Lung (tissue), 12 donors: ENCODE results near the gene SLC11A2. TPM values are rescaled to one million over a fixed set of nuclear protein-coding genes. Genes with fewer than 3 reads are reported as not detected.

Source experiments
- ATAC-seq: fragments of 200-7000 bp; cut with Tn5 transposase; one replicate; pipeline ENCODE4 v1.9.1; 2020; ENCODE audit warnings: moderate number of reproducible peaks; ENCODE audit not compliant: insufficient read depth, low FRiP score
- DNase-seq, 3 donors: peaks; one replicate each; pipeline ENCODE4 v3.0.0-alpha.2; 2013 to 2017
- H3K27ac ChIP-seq, 2 donors: one replicate each; pipeline ENCODE4 v1.5.1; 2013; ENCODE audit warnings: mild to moderate bottlenecking in 2 of 2, moderate library complexity in 2 of 2, control low read depth in 1 of 2, inconsistent platforms in 1 of 2, low read depth in 1 of 2, low read length in 1 of 2
- H3K27me3 ChIP-seq, 3 donors: one replicate each; pipeline ENCODE4 v1.5.1; 2013; ENCODE audit warnings: low read length in 2 of 3; ENCODE audit not compliant: control insufficient read depth in 3 of 3, insufficient read depth in 3 of 3
- H3K36me3 ChIP-seq, 4 donors: one replicate each; pipeline ENCODE4 v1.5.1; 2013; ENCODE audit warnings: low read length in 4 of 4, mild to moderate bottlenecking in 1 of 4, moderate library complexity in 1 of 4; ENCODE audit not compliant: control insufficient read depth in 4 of 4, insufficient read depth in 4 of 4
- H3K4me1 ChIP-seq, 5 donors: one replicate each; pipeline ENCODE4 v1.5.1; 2013; ENCODE audit warnings: low read length in 5 of 5, mild to moderate bottlenecking in 2 of 5, moderate library complexity in 1 of 5; ENCODE audit not compliant: control insufficient read depth in 5 of 5, insufficient read depth in 5 of 5
- H3K4me3 ChIP-seq: one replicate; pipeline ENCODE4 v1.5.1; 2013; ENCODE audit warnings: mild to moderate bottlenecking, control low read depth, moderate library complexity
- H3K9ac ChIP-seq, 2 donors: one replicate each; pipeline ENCODE4 v1.5.1; 2013; ENCODE audit warnings: low read length in 2 of 2, control low read depth in 1 of 2; ENCODE audit not compliant: insufficient read depth in 1 of 2
- H3K9me3 ChIP-seq, 4 donors: one replicate each; pipeline ENCODE4 v1.5.1; 2013; ENCODE audit warnings: low read length in 3 of 4, mild to moderate bottlenecking in 1 of 4, moderate library complexity in 1 of 4; ENCODE audit not compliant: control insufficient read depth in 4 of 4, insufficient read depth in 3 of 4
- CTCF ChIP-seq: IDR thresholded peaks from 2 replicates; pipeline ENCODE4 v1.5.1; 2012; ENCODE audit warnings: mild to moderate bottlenecking; ENCODE audit errors: control extremely low read depth, extremely low read depth
- WGBS, 2 donors: extraction: QIAGEN DNeasy Blood & Tissue Kit; methylation state at CpG; one replicate each; pipeline ENCODE4 v1.1.7; 2013; 5-methylcytosine and 5-hydroxymethylcytosine counted together
- polyA plus RNA-seq, 2 donors: library from polyadenylated mRNA; stranded (reverse); fragments of 200-250 nt; gene quantifications; one replicate each; pipeline ENCODE4 v1.2.1, GENCODE V29; 2013
- total RNA-seq, 2 donors: library from RNA; depleted of rRNA in 1 of 2; stranded (reverse); fragments of >200 nt in 1 of 2; gene quantifications; one replicate each; pipeline ENCODE4 v1.2.1, GENCODE V29; 2014 to 2021
- donor health status: control.
- donor health status: control.
- donor health status: Bipolar disorder and iron deficiency.
- donor health status: healthy.
- donor health status: DM: yes; HTN: yes; CAD: no.

The SLC11A2 gene
- total and polyA plus RNA-seq, 4 donors, result 29.2 to 129 (median 90.6) TPM

DNA sequence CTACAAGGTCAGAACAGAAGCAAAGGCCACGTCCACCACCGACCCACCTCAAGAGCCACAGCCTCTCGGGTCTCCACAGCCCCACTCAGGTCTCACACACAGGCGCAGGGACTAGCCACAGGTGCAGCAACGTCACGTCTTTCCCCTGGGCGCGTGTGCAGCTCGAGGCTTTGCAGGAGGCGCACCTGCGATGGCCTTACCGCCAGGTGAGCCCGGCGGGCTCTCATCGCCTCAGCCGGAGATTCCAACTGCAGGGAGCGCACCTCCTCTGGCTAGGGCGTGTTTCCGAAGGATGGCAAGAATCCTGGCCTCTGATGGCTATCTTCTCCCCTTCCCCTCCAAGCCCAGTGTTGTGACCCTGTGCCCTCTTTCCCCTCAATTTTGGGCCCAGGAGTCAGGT lies 73.7 kb downstream of the SLC11A2 start, which contains the start of gene HIGD1C:
TSS of gene HIGD1C (plus strand) at position 35 of the 400 bp plus-strand sequence. CDS start 1,455 bp downstream, outside the sequence.
- peaks cover 0 to 2% (median 0%) of the 10 kb centered on the region in 4 donors for H3K36me3 ChIP-seq
- H3K27me3 ChIP-seq, result no peaks in the 10 kb centered on the region
- H3K9me3 ChIP-seq, result no peaks in the 10 kb centered on the region
- H3K4me1 ChIP-seq, result peaks cover 0 to 7% (median 0%) of the 10 kb centered on the region in 5 donors
- no peak within 1 kb of the TSS for H3K9ac ChIP-seq
- H3K4me3 ChIP-seq, result no peak within 1 kb of the TSS
- ATAC-seq, result no peak
- TF ChIP-seq CTCF, result no peak
- DNase-seq, result no peak
- no peak within 1 kb of the TSS for H3K27ac ChIP-seq
- 94 to 97% methylated on average over 19 of the region's 19 CpGs for WGBS, 2 donors

DNA sequence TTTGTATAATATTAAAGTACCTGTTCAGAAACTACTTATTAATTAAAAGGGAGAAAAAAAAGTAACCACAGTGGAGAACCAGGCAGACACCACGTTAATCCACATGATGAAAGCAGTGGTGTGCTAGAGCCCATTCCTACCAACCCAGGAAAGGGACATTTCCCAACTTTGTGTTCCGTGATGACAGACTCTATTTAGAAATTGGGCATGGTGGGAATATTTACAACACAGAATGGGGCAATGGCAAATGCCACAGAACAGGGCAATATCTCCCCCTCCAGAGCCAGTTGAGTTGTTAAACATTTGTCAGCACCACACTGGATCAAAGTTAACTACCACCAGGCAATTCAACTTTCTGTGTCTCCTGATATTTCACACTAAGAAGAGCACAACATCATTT lies 75.1 kb downstream of the SLC11A2 start:
- no peak for TF ChIP-seq CTCF
- DNase-seq (no peak), ATAC-seq (no peak)
- no peaks in the 10 kb centered on the region for H3K4me1 ChIP-seq
- no peaks in the 10 kb centered on the region for H3K27me3 ChIP-seq
- no peak overlapping the region for H3K4me3 ChIP-seq
- no peaks in the 10 kb centered on the region for H3K9me3 ChIP-seq
- H3K9ac ChIP-seq, result no peak overlapping the region
- WGBS, 2 donors, result 38 to 86% methylated on average over 2 of the region's 2 CpGs
- H3K36me3 ChIP-seq, result peaks cover 0 to 2% (median 0%) of the 10 kb centered on the region in 4 donors
- no peak overlapping the region for H3K27ac ChIP-seq

GRCh38 chr12:50949801-50950302 lies 76.3 kb downstream of the SLC11A2 start:
- Histone ChIP-seq H3K4me1 (no peaks in the 10 kb centered on the region), H3K9ac (no peak overlapping the region), H3K27ac (no peak overlapping the region), H3K4me3 (no peak overlapping the region), H3K27me3 (no peaks in the 10 kb centered on the region), H3K9me3 (no peaks in the 10 kb centered on the region), H3K36me3 (peaks cover 0 to 2% (median 0%) of the 10 kb centered on the region in 4 donors)
- WGBS, 2 donors, result 75 to 93% methylated on average over 4 of the region's 4 CpGs
- TF ChIP-seq CTCF, result no peak
- DNase-seq (no peak), ATAC-seq (no peak)

GRCh38 chr12:50948798-50949197 lies 77.4 kb downstream of the SLC11A2 start:
- 46 to 52% methylated on average over 2 of the region's 4 CpGs for WGBS, 2 donors
- Histone ChIP-seq H3K9me3 (no peaks in the 10 kb centered on the region), H3K27me3 (no peaks in the 10 kb centered on the region), H3K4me1 (no peaks in the 10 kb centered on the region), H3K36me3 (no peaks in the 10 kb centered on the region), H3K9ac (no peak overlapping the region), H3K27ac (no peak overlapping the region), H3K4me3 (no peak overlapping the region)
- ATAC-seq (no peak), DNase-seq (no peak)
- no peak for TF ChIP-seq CTCF
